SK-N-SH (cell line): ENCODE measurements around the gene NCOA4.

Experiments used
- CTCF ChIP-seq: fragments of 200-600 bp; sonication (generic); IDR thresholded peaks from 2 replicates; pipeline ENCODE4 v1.6.1; 2017; ENCODE audit warnings: antibody characterized with exemption, mild to moderate bottlenecking, moderate library complexity
- EP300 ChIP-seq, 2 experiments: IDR thresholded peaks; 2 replicates each; pipeline versions ENCODE4 v1.4.0 to v1.6.1; 2012; ENCODE audit warnings: borderline replicate concordance in 1 of 2, low read depth in 1 of 2, low read length in 1 of 2
- GABPA ChIP-seq: IDR thresholded peaks from 2 replicates; pipeline ENCODE4 v1.4.0; 2012; ENCODE audit warnings: low read depth, mild to moderate bottlenecking
- NFIC ChIP-seq: IDR thresholded peaks from 2 replicates; pipeline ENCODE4 v1.4.0; 2012; ENCODE audit warnings: borderline replicate concordance
- POLR2AphosphoS5 ChIP-seq: IDR thresholded peaks from 2 replicates; pipeline ENCODE4 v1.6.1; 2012; ENCODE audit warnings: low read depth, low read length
- RXRA ChIP-seq: IDR thresholded peaks from 2 replicates; pipeline ENCODE4 v1.4.0; 2012; ENCODE audit warnings: low read depth, mild to moderate bottlenecking, borderline replicate concordance
- TAF1 ChIP-seq: IDR thresholded peaks from 2 replicates; pipeline ENCODE4 v1.6.1; 2012; ENCODE audit warnings: low read depth, mild to moderate bottlenecking, low read length, moderate library complexity, borderline replicate concordance
- YY1 ChIP-seq: IDR thresholded peaks from 2 replicates; pipeline ENCODE4 v1.4.0; 2012; ENCODE audit warnings: low read depth, mild to moderate bottlenecking
- TF ChIP-seq, protein P1 (sequence below): IDR thresholded peaks from 2 replicates; pipeline ENCODE4 v1.6.1; 2012; ENCODE audit warnings: mild to moderate bottlenecking, low read depth, low read length, moderate library complexity

DNA sequence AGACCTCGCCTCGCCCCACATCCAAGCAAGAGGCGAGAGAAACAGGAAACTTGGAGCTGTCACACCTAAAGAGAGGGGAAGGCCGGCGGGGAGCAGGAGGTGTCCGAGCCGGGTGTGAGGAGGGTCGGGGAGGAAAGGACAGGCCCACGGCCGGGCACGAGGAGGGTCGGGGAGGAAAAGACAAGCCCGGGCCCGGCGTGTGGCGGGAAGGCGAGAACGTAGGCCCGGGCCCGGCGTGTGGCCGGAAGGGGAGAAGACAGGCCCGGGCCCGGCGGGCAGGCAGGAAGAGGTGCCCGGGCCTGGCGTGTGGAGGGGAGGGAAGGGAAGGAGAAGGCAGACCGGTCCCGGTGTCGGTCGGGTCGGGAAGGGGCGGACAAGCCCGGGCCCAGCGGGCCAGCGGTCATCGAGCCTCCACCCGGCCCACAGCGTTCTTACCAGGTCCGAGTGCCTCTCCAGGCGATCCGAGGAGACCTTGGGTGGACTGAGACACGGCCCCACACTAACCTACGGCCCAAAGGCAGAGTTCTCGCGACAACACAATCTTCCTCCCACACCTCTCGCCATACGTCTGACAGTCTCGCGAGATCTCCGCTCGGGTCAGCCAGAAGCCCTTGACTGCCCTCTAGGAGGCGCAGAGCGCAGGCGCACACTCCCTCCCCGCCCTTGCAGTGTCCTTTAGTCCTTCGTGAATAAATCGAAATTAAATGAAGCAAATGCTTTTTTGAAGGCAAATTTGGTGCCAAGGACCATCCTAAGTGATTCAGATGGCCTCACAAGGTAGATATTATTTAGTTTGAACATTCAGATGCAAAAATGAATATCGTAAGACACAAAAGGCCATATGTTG is at the start of gene NCOA4:
- TF ChIP-seq, protein P1, sequence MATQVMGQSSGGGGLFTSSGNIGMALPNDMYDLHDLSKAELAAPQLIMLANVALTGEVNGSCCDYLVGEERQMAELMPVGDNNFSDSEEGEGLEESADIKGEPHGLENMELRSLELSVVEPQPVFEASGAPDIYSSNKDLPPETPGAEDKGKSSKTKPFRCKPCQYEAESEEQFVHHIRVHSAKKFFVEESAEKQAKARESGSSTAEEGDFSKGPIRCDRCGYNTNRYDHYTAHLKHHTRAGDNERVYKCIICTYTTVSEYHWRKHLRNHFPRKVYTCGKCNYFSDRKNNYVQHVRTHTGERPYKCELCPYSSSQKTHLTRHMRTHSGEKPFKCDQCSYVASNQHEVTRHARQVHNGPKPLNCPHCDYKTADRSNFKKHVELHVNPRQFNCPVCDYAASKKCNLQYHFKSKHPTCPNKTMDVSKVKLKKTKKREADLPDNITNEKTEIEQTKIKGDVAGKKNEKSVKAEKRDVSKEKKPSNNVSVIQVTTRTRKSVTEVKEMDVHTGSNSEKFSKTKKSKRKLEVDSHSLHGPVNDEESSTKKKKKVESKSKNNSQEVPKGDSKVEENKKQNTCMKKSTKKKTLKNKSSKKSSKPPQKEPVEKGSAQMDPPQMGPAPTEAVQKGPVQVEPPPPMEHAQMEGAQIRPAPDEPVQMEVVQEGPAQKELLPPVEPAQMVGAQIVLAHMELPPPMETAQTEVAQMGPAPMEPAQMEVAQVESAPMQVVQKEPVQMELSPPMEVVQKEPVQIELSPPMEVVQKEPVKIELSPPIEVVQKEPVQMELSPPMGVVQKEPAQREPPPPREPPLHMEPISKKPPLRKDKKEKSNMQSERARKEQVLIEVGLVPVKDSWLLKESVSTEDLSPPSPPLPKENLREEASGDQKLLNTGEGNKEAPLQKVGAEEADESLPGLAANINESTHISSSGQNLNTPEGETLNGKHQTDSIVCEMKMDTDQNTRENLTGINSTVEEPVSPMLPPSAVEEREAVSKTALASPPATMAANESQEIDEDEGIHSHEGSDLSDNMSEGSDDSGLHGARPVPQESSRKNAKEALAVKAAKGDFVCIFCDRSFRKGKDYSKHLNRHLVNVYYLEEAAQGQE, result no peak
- no peak for TF ChIP-seq EP300 (IDR thresholded peaks at IDR 0.05; ENCODE audit: borderline replicate concordance in 1 of 2, low read depth in 1 of 2, low read length in 1 of 2)
- no peak for TF ChIP-seq RXRA
- TF ChIP-seq YY1, result no peak
- TF ChIP-seq GABPA, result 0 out of 2 replicates have a peak, but pooled peaks have one; percentile 23
- TF ChIP-seq NFIC, result no peak
- TF ChIP-seq TAF1, result peak; percentile 35; the same call in 1 of the 2 replicates
- TF ChIP-seq POLR2AphosphoS5, result peak; percentile 71
- TF ChIP-seq CTCF, result peak; percentile 73
